ENCODE results near the gene BATF2.

GRCh38 chr11:64974124-64974523, 22.6 kb downstream of the BATF2 start:
- TF ChIP-seq CTCF (IDR thresholded peaks at IDR 0.05; ENCODE audit: extremely low read depth in 1 of 2, insufficient read depth in 1 of 2, low read depth in 1 of 2, low read length in 2 of 2) (no peak), POLR2A (IDR thresholded peaks at IDR 0.05; ENCODE audit: low read depth, low read length) (no peak), POLR2AphosphoS5 (IDR thresholded peaks at IDR 0.05; ENCODE audit: insufficient read depth, low read depth, low read length) (no peak), JUN (IDR thresholded peaks at IDR 0.05; ENCODE audit: borderline replicate concordance, insufficient read depth, insufficient read length, low read depth) (no peak), EZH2 (IDR thresholded peaks at IDR 0.05; ENCODE audit: borderline replicate concordance, low read depth, low read length, severe bottlenecking) (no peak), GATA2 (IDR thresholded peaks at IDR 0.05; ENCODE audit: insufficient read depth, insufficient read length, low read depth, low read length) (no peak)
